ENCODE data around the gene CUBN.

The CUBN gene

GRCh38 chr10:16984242-16984641 is 145.4 kb downstream of the CUBN start:
- DNase-seq: no peak

GRCh38 chr10:16976803-16977202 is 152.8 kb downstream of the CUBN start:
- DNase-seq: no peak

- no peak for DNase-seq
Measured at GRCh38 chr10:16975188-16975587, 154.4 kb downstream of the CUBN start.

GRCh38 chr10:16968416-16969041 is 161.1 kb downstream of the CUBN start:
- no peak for DNase-seq

- no peak for DNase-seq
Measured at GRCh38 chr10:16967866-16968415, 161.7 kb downstream of the CUBN start.

GRCh38 chr10:16966991-16967865 is 162.4 kb downstream of the CUBN start:
- no peak for DNase-seq

GRCh38 chr10:16965740-16966447 is 163.7 kb downstream of the CUBN start:
- no peak for DNase-seq

GRCh38 chr10:16965344-16965616 is 164.3 kb downstream of the CUBN start:
- DNase-seq: no peak

GRCh38 chr10:16964576-16965343 is 164.9 kb downstream of the CUBN start:
- DNase-seq: no peak

- no peak for DNase-seq
Measured at GRCh38 chr10:16960551-16960950, 169.1 kb downstream of the CUBN start.

- DNase-seq: no peak
Measured at GRCh38 chr10:16957038-16957437, 172.6 kb downstream of the CUBN start.

- DNase-seq: no peak
Measured at GRCh38 chr10:16954280-16955030, 175.2 kb downstream of the CUBN start.

- no peak for DNase-seq
Measured at GRCh38 chr10:16953270-16953669, 176.3 kb downstream of the CUBN start.

- no peak for DNase-seq
Measured at GRCh38 chr10:16952610-16953009, 177.0 kb downstream of the CUBN start.

GRCh38 chr10:16952080-16952479 is 177.5 kb downstream of the CUBN start:
- no peak for DNase-seq

- DNase-seq: no peak
Measured at GRCh38 chr10:16950656-16951601, 178.7 kb downstream of the CUBN start.

- no peak for DNase-seq
Measured at GRCh38 chr10:16949816-16950215, 179.8 kb downstream of the CUBN start.

- DNase-seq: no peak
Measured at GRCh38 chr10:16948361-16948760, 181.2 kb downstream of the CUBN start.

GRCh38 chr10:16947069-16947468 is 182.5 kb downstream of the CUBN start:
- no peak for DNase-seq

- no peak for DNase-seq
Measured at GRCh38 chr10:16945593-16945992, 184.0 kb downstream of the CUBN start.

GRCh38 chr10:16944986-16945385 is 184.6 kb downstream of the CUBN start:
- DNase-seq: no peak
